Ectodermal cell (in vitro differentiated cells): Measurements from ENCODE around the gene SSC5D.

Source experiments
- H3K27ac ChIP-seq: 2 replicates; pipeline ENCODE4 v1.7.0; 2013; ENCODE audit warnings: mild to moderate bottlenecking, low read depth, low read length; ENCODE audit not compliant: insufficient read depth, poor library complexity, severe bottlenecking
- H3K27me3 ChIP-seq: 2 replicates; pipeline ENCODE4 v1.7.0; 2013; ENCODE audit warnings: mild to moderate bottlenecking, low read length; ENCODE audit not compliant: insufficient read depth, control insufficient read depth, poor library complexity, severe bottlenecking
- H3K36me3 ChIP-seq: one replicate; pipeline ENCODE4 v1.7.0; 2013; ENCODE audit warnings: low read length; ENCODE audit not compliant: control insufficient read depth, insufficient read depth
- H3K4me1 ChIP-seq: one replicate; pipeline ENCODE4 v1.7.0; 2013; ENCODE audit warnings: low read length; ENCODE audit not compliant: control insufficient read depth, insufficient read depth
- H3K4me3 ChIP-seq: 2 replicates; pipeline ENCODE4 v1.7.0; 2013; ENCODE audit warnings: low read depth, low read length, control low read depth; ENCODE audit not compliant: insufficient read depth
- H3K9me3 ChIP-seq: 2 replicates; pipeline ENCODE4 v1.7.0; 2013; ENCODE audit warnings: mild to moderate bottlenecking, low read length, moderate library complexity; ENCODE audit not compliant: control insufficient read depth
- WGBS, 2 experiments: methylation state at CpG; one replicate each; pipeline ENCODE4 v1.1.7; 2013; ENCODE audit warnings: missing lambda C conversion rate in 2 of 2; 5-methylcytosine and 5-hydroxymethylcytosine counted together

The SSC5D gene

GRCh38 chr19:55473225-55474012 lies 14.8 kb upstream of the SSC5D start:
- H3K4me3 ChIP-seq: no peak overlapping the region
- WGBS, 2 experiments: 44 to 46% methylated on average over 16 of the region's 16 CpGs
- H3K36me3 ChIP-seq: no peaks in the 10 kb centered on the region
- H3K27ac ChIP-seq: peak overlapping the region; percentile 27
- H3K9me3 ChIP-seq: no peaks in the 10 kb centered on the region
- H3K4me1 ChIP-seq: peaks cover 19% of the 10 kb centered on the region
- H3K27me3 ChIP-seq: no peaks in the 10 kb centered on the region

GRCh38 chr19:55474269-55475265 lies 13.7 kb upstream of the SSC5D start:
- no peak overlapping the region for H3K4me3 ChIP-seq
- WGBS, 2 experiments: 90 to 92% methylated on average over 19 of the region's 19 CpGs
- H3K36me3 ChIP-seq: no peaks in the 10 kb centered on the region
- no peaks in the 10 kb centered on the region for H3K9me3 ChIP-seq
- H3K27me3 ChIP-seq: no peaks in the 10 kb centered on the region
- peaks cover 19% of the 10 kb centered on the region for H3K4me1 ChIP-seq
- no peak overlapping the region for H3K27ac ChIP-seq

GRCh38 chr19:55476100-55476775 lies 12.0 kb upstream of the SSC5D start, which contains the start of gene ZNF628:
Gene ZNF628 (plus strand): TSS chr19:55476617. CDS start chr19:55479911, 3,294 bp downstream.
- 2% methylated on average over 54 of the region's 61 CpGs for WGBS, 2 experiments
- Histone ChIP-seq H3K9me3 (no peaks in the 10 kb centered on the region), H3K36me3 (no peaks in the 10 kb centered on the region), H3K4me3 (peak within 1 kb of the TSS; percentile 69), H3K4me1 (peaks cover 19% of the 10 kb centered on the region), H3K27ac (peak within 1 kb of the TSS; percentile 58), H3K27me3 (no peaks in the 10 kb centered on the region)

- no peak overlapping the region for H3K27ac ChIP-seq
- H3K9me3 ChIP-seq: no peaks in the 10 kb centered on the region
- peaks cover 19% of the 10 kb centered on the region for H3K4me1 ChIP-seq
- no peaks in the 10 kb centered on the region for H3K27me3 ChIP-seq
- 91 to 93% methylated on average over 13 of the region's 13 CpGs for WGBS, 2 experiments
- peaks cover 3% of the 10 kb centered on the region for H3K36me3 ChIP-seq
- H3K4me3 ChIP-seq: peak overlapping the region; percentile 69
Measured at GRCh38 chr19:55477905-55478304, 10.3 kb upstream of the SSC5D start.

- H3K27me3 ChIP-seq: no peaks in the 10 kb centered on the region
- H3K9me3 ChIP-seq: no peaks in the 10 kb centered on the region
- H3K4me1 ChIP-seq: peaks cover 15% of the 10 kb centered on the region
- no peak overlapping the region for H3K4me3 ChIP-seq
- H3K36me3 ChIP-seq: peaks cover 6% of the 10 kb centered on the region
- 92 to 94% methylated on average over 12 of the region's 12 CpGs for WGBS, 2 experiments
- no peak overlapping the region for H3K27ac ChIP-seq
Measured at GRCh38 chr19:55478364-55478763, 9.9 kb upstream of the SSC5D start.

- no peaks in the 10 kb centered on the region for H3K27me3 ChIP-seq
Measured at GRCh38 chr19:55479045-55479444, 9.2 kb upstream of the SSC5D start.

GRCh38 chr19:55479451-55480230 lies 8.6 kb upstream of the SSC5D start:
- Histone ChIP-seq H3K27me3 (no peaks in the 10 kb centered on the region), H3K36me3 (peaks cover 6% of the 10 kb centered on the region)
- 87 to 88% methylated on average over 15 of the region's 15 CpGs for WGBS, 2 experiments

More at GRCh38 chr19:55479045-55479444, 9.2 kb upstream of the SSC5D start:
- H3K36me3 ChIP-seq: peaks cover 6% of the 10 kb centered on the region
- no peak overlapping the region for H3K4me3 ChIP-seq
- 93 to 95% methylated on average over 17 of the region's 17 CpGs for WGBS, 2 experiments
- peaks cover 11% of the 10 kb centered on the region for H3K4me1 ChIP-seq
- no peak overlapping the region for H3K27ac ChIP-seq
- H3K9me3 ChIP-seq: no peaks in the 10 kb centered on the region

GRCh38 chr19:55481148-55481793 lies 7.0 kb upstream of the SSC5D start:
- 92 to 94% methylated on average over 52 of the region's 52 CpGs for WGBS, 2 experiments
- H3K9me3 ChIP-seq: no peaks in the 10 kb centered on the region
- no peak overlapping the region for H3K27ac ChIP-seq
- no peaks in the 10 kb centered on the region for H3K27me3 ChIP-seq
- H3K36me3 ChIP-seq: peaks cover 6% of the 10 kb centered on the region
- no peak overlapping the region for H3K4me3 ChIP-seq
- H3K4me1 ChIP-seq: peaks cover 5% of the 10 kb centered on the region

More at GRCh38 chr19:55479451-55480230, 8.6 kb upstream of the SSC5D start:
- peaks cover 7% of the 10 kb centered on the region for H3K4me1 ChIP-seq
- H3K9me3 ChIP-seq: no peaks in the 10 kb centered on the region
- no peak overlapping the region for H3K4me3 ChIP-seq
- H3K27ac ChIP-seq: no peak overlapping the region

GRCh38 chr19:55481794-55482155 lies 6.5 kb upstream of the SSC5D start:
- 91 to 92% methylated on average over 40 of the region's 40 CpGs for WGBS, 2 experiments
- Histone ChIP-seq H3K27me3 (no peaks in the 10 kb centered on the region), H3K9me3 (no peaks in the 10 kb centered on the region), H3K4me3 (no peak overlapping the region), H3K27ac (no peak overlapping the region), H3K36me3 (peaks cover 6% of the 10 kb centered on the region), H3K4me1 (peaks cover 10% of the 10 kb centered on the region)
